Measurements from ENCODE around the gene ATP6V1G2. TPM values are rescaled to one million over a fixed set of nuclear protein-coding genes. Genes with fewer than 3 reads are reported as not detected.
"Not testable (repeated sequence)": the region's sequence is repeated elsewhere in the genome, so short reads cannot be mapped to it uniquely, and the experiment has no call there.

Gene ATP6V1G2
- total RNA-seq, 1 donor from 2014 or later = 95.6 TPM

GRCh38 chr6:31502586-31502985 is 43.8 kb downstream of the ATP6V1G2 start:
- Mint-ChIP-seq H3K27me3 (ENCODE audit: unreplicated experiment) (peaks cover 5% of the 10 kb centered on the region), H3K36me3 (ENCODE audit: unreplicated experiment) (no peaks in the 10 kb centered on the region), H3K4me1 (ENCODE audit: low read depth, unreplicated experiment) (peaks cover 2% of the 10 kb centered on the region), H3K4me3 (ENCODE audit: unreplicated experiment) (no peak overlapping the region), H3K9me3 (ENCODE audit: unreplicated experiment) (peaks cover 2% of the 10 kb centered on the region), H3K27ac (ENCODE audit: unreplicated experiment) (no peak overlapping the region)
- TF ChIP-seq CTCF (IDR thresholded peaks at IDR 0.05; ENCODE audit: partially characterized antibody, unreplicated experiment) = no peak
- DNase-seq = no peak

GRCh38 chr6:31499648-31500047 is 46.8 kb downstream of the ATP6V1G2 start:
- not testable (repeated sequence) for H3K4me1 Mint-ChIP-seq (ENCODE audit: low read depth, unreplicated experiment); H3K36me3 Mint-ChIP-seq (ENCODE audit: unreplicated experiment); DNase-seq; H3K9me3 Mint-ChIP-seq (ENCODE audit: unreplicated experiment); H3K27ac Mint-ChIP-seq (ENCODE audit: unreplicated experiment)
- H3K27me3 Mint-ChIP-seq (ENCODE audit: unreplicated experiment) = peaks cover 13% of the 10 kb centered on the region
- H3K4me3 Mint-ChIP-seq (ENCODE audit: unreplicated experiment) = peak overlapping the region; percentile 98

GRCh38 chr6:31498748-31499147 is 47.7 kb downstream of the ATP6V1G2 start:
- no peak overlapping the region for H3K27ac Mint-ChIP-seq (ENCODE audit: unreplicated experiment)
- H3K27me3 Mint-ChIP-seq (ENCODE audit: unreplicated experiment) = peaks cover 13% of the 10 kb centered on the region
- H3K9me3 Mint-ChIP-seq (ENCODE audit: unreplicated experiment) = peaks cover 7% of the 10 kb centered on the region
- H3K4me3 Mint-ChIP-seq (ENCODE audit: unreplicated experiment) = peak overlapping the region; percentile 98
- TF ChIP-seq CTCF (IDR thresholded peaks at IDR 0.05; ENCODE audit: partially characterized antibody, unreplicated experiment) = no peak
- DNase-seq = peak; percentile 40
- H3K36me3 Mint-ChIP-seq (ENCODE audit: unreplicated experiment) = no peaks in the 10 kb centered on the region
- peaks cover 9% of the 10 kb centered on the region for H3K4me1 Mint-ChIP-seq (ENCODE audit: low read depth, unreplicated experiment)

- DNase-seq = peak; percentile 52
- Mint-ChIP-seq H3K4me3 (ENCODE audit: unreplicated experiment) (peak within 1 kb of the TSS; percentile 98), H3K36me3 (ENCODE audit: unreplicated experiment) (no peaks in the 10 kb centered on the region), H3K4me1 (ENCODE audit: low read depth, unreplicated experiment) (peaks cover 10% of the 10 kb centered on the region), H3K9me3 (ENCODE audit: unreplicated experiment) (peaks cover 7% of the 10 kb centered on the region), H3K27me3 (ENCODE audit: unreplicated experiment) (peaks cover 13% of the 10 kb centered on the region), H3K27ac (ENCODE audit: unreplicated experiment) (no peak within 1 kb of the TSS)
- no peak for TF ChIP-seq CTCF (IDR thresholded peaks at IDR 0.05; ENCODE audit: partially characterized antibody, unreplicated experiment)
These were observed 48.6 kb downstream of the ATP6V1G2 start, which contains the start of gene MICB for GRCh38 chr6:31497531-31498476. MICB (plus strand) TSS chr6:31498145; CDS start chr6:31498194, 49 bp downstream.

GRCh38 chr6:31496826-31497225 is 49.6 kb downstream of the ATP6V1G2 start:
- H3K9me3 Mint-ChIP-seq (ENCODE audit: unreplicated experiment); H3K36me3 Mint-ChIP-seq (ENCODE audit: unreplicated experiment); DNase-seq; H3K27ac Mint-ChIP-seq (ENCODE audit: unreplicated experiment): not testable (repeated sequence)
- H3K4me3 Mint-ChIP-seq (ENCODE audit: unreplicated experiment) = peak overlapping the region; percentile 88
- peaks cover 10% of the 10 kb centered on the region for H3K4me1 Mint-ChIP-seq (ENCODE audit: low read depth, unreplicated experiment)
- peaks cover 15% of the 10 kb centered on the region for H3K27me3 Mint-ChIP-seq (ENCODE audit: unreplicated experiment)

GRCh38 chr6:31495580-31495979 is 50.8 kb downstream of the ATP6V1G2 start:
- H3K36me3 Mint-ChIP-seq (ENCODE audit: unreplicated experiment) = no peaks in the 10 kb centered on the region
- H3K4me1 Mint-ChIP-seq (ENCODE audit: low read depth, unreplicated experiment) = peaks cover 10% of the 10 kb centered on the region
- peaks cover 7% of the 10 kb centered on the region for H3K9me3 Mint-ChIP-seq (ENCODE audit: unreplicated experiment)
- DNase-seq = no peak
- peak overlapping the region; percentile 40 for H3K4me3 Mint-ChIP-seq (ENCODE audit: unreplicated experiment)
- no peak overlapping the region for H3K27ac Mint-ChIP-seq (ENCODE audit: unreplicated experiment)
- H3K27me3 Mint-ChIP-seq (ENCODE audit: unreplicated experiment) = peaks cover 15% of the 10 kb centered on the region
- no peak for TF ChIP-seq CTCF (IDR thresholded peaks at IDR 0.05; ENCODE audit: partially characterized antibody, unreplicated experiment)

Data from glutamatergic neuron (in vitro differentiated cells).